Measurements from ENCODE around the gene PCP2. TPM values are rescaled to one million over a fixed set of nuclear protein-coding genes. Genes with fewer than 3 reads are reported as not detected.

PCP2 gene
- polyA plus RNA-seq, 4 donors: 0.63 to 7.3 (median 2.3) TPM

DNA sequence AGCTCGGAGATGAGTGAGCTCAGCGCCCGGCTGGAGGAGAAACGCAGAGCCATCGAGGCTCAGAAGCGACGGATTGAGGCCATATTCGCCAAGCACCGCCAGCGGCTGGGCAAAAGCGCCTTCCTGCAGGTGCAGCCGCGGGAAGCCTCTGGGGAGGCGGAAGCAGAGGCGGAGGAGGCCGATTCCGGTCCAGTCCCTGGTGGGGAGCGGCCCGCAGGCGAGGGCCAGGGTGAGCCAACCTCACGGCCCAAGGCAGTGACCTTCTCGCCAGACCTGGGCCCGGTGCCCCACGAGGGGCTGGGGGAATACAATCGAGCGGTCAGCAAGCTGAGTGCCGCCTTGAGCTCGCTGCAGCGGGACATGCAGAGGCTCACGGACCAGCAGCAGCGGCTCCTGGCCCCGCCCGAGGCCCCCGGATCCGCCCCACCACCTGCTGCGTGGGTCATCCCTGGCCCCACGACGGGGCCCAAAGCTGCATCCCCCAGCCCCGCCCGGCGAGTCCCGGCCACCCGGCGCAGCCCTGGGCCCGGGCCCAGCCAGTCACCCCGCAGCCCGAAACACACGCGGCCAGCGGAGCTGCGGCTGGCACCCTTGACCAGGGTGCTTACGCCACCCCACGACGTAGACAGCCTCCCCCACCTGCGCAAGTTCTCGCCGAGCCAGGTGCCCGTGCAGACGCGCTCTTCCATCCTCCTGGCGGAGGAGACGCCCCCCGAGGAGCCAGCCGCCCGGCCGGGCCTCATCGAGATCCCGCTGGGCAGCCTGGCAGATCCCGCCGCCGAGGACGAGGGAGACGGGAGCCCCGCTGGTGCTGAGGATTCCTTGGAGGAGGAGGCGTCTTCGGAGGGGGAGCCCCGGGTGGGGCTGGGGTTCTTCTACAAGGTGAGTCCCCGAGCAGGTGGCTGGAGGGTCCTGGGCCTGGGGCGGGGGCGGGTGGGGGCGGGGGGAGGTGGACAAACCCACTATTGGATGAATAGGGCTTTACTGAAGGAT is 20.9 kb downstream of the PCP2 start:
- Histone ChIP-seq H3K27me3 (ENCODE audit: control insufficient read depth in 3 of 3, insufficient read depth in 3 of 3, low read length in 3 of 3) (no peaks in the 10 kb centered on the region), H3K36me3 (ENCODE audit: control insufficient read depth in 3 of 3, insufficient read depth in 2 of 3, low read depth in 1 of 3, low read length in 3 of 3) (peaks cover 7 to 86% (median 26%) of the 10 kb centered on the region in 3 donors), H3K4me1 (ENCODE audit: control insufficient read depth in 3 of 3, insufficient read depth in 2 of 3, low read depth in 1 of 3, low read length in 2 of 3) (no peaks in the 10 kb centered on the region), H3K4me3 (ENCODE audit: low read depth in 1 of 3, low read length in 3 of 3) (no peak overlapping the region), H3K9me3 (ENCODE audit: control insufficient read depth in 2 of 2, insufficient read depth in 1 of 2, low read depth in 1 of 2, low read length in 1 of 2) (no peaks in the 10 kb centered on the region), H3K27ac (ENCODE audit: low read depth in 1 of 3, low read length in 2 of 3) (no peak overlapping the region)
- 91 to 93% (median 92%) methylated on average over 51 to 81 of the region's 81 CpGs for WGBS, 3 donors
- no peak for FAIRE-seq
- no peak for DNase-seq

GRCh38 chr19:7611541-7612279 is 21.8 kb downstream of the PCP2 start:
- Histone ChIP-seq H3K4me1 (ENCODE audit: control insufficient read depth in 3 of 3, insufficient read depth in 2 of 3, low read depth in 1 of 3, low read length in 2 of 3) (no peaks in the 10 kb centered on the region), H3K36me3 (ENCODE audit: control insufficient read depth in 3 of 3, insufficient read depth in 2 of 3, low read depth in 1 of 3, low read length in 3 of 3) (peaks cover 4 to 86% (median 24%) of the 10 kb centered on the region in 3 donors), H3K27ac (ENCODE audit: low read depth in 1 of 3, low read length in 2 of 3) (no peak overlapping the region), H3K4me3 (ENCODE audit: low read depth in 1 of 3, low read length in 3 of 3) (no peak overlapping the region), H3K9me3 (ENCODE audit: control insufficient read depth in 2 of 2, insufficient read depth in 1 of 2, low read depth in 1 of 2, low read length in 1 of 2) (no peaks in the 10 kb centered on the region), H3K27me3 (ENCODE audit: control insufficient read depth in 3 of 3, insufficient read depth in 3 of 3, low read length in 3 of 3) (no peaks in the 10 kb centered on the region)
- DNase-seq (no peak), FAIRE-seq (no peak)
- 86 to 97% (median 92%) methylated on average over 31 to 41 of the region's 41 CpGs for WGBS, 3 donors

- no peak overlapping the region for H3K4me3 ChIP-seq (ENCODE audit: low read depth in 1 of 3, low read length in 3 of 3)
- 85 to 91% (median 86%) methylated on average over 31 of the region's 31 CpGs for WGBS, 3 donors
- H3K27ac ChIP-seq (ENCODE audit: low read depth in 1 of 3, low read length in 2 of 3): no peak overlapping the region
- no peaks in the 10 kb centered on the region for H3K4me1 ChIP-seq (ENCODE audit: control insufficient read depth in 3 of 3, insufficient read depth in 2 of 3, low read depth in 1 of 3, low read length in 2 of 3)
- no peaks in the 10 kb centered on the region for H3K27me3 ChIP-seq (ENCODE audit: control insufficient read depth in 3 of 3, insufficient read depth in 3 of 3, low read length in 3 of 3)
- H3K9me3 ChIP-seq (ENCODE audit: control insufficient read depth in 2 of 2, insufficient read depth in 1 of 2, low read depth in 1 of 2, low read length in 1 of 2): no peaks in the 10 kb centered on the region
- FAIRE-seq (no peak), DNase-seq (no peak)
- H3K36me3 ChIP-seq (ENCODE audit: control insufficient read depth in 3 of 3, insufficient read depth in 2 of 3, low read depth in 1 of 3, low read length in 3 of 3): peaks cover 2 to 89% (median 27%) of the 10 kb centered on the region in 3 donors
Observed at GRCh38 chr19:7610491-7611240, 22.9 kb downstream of the PCP2 start.

- peaks cover 2 to 91% (median 19%) of the 10 kb centered on the region in 3 donors for H3K36me3 ChIP-seq (ENCODE audit: control insufficient read depth in 3 of 3, insufficient read depth in 2 of 3, low read depth in 1 of 3, low read length in 3 of 3)
- DNase-seq: no peak
- H3K4me3 ChIP-seq (ENCODE audit: low read depth in 1 of 3, low read length in 3 of 3): no peak overlapping the region
- H3K9me3 ChIP-seq (ENCODE audit: control insufficient read depth in 2 of 2, insufficient read depth in 1 of 2, low read depth in 1 of 2, low read length in 1 of 2): no peaks in the 10 kb centered on the region
- no peak for FAIRE-seq
- H3K27me3 ChIP-seq (ENCODE audit: control insufficient read depth in 3 of 3, insufficient read depth in 3 of 3, low read length in 3 of 3): no peaks in the 10 kb centered on the region
- H3K4me1 ChIP-seq (ENCODE audit: control insufficient read depth in 3 of 3, insufficient read depth in 2 of 3, low read depth in 1 of 3, low read length in 2 of 3): no peaks in the 10 kb centered on the region
- no peak overlapping the region for H3K27ac ChIP-seq (ENCODE audit: low read depth in 1 of 3, low read length in 2 of 3)
- 90 to 97% (median 96%) methylated on average over 24 to 25 of the region's 25 CpGs for WGBS, 3 donors
Observed at GRCh38 chr19:7607874-7608560, 25.5 kb downstream of the PCP2 start.

GRCh38 chr19:7607212-7607873 is 26.2 kb downstream of the PCP2 start:
- H3K27me3 ChIP-seq (ENCODE audit: control insufficient read depth in 3 of 3, insufficient read depth in 3 of 3, low read length in 3 of 3): no peaks in the 10 kb centered on the region
- H3K9me3 ChIP-seq (ENCODE audit: control insufficient read depth in 2 of 2, insufficient read depth in 1 of 2, low read depth in 1 of 2, low read length in 1 of 2): no peaks in the 10 kb centered on the region
- H3K36me3 ChIP-seq (ENCODE audit: control insufficient read depth in 3 of 3, insufficient read depth in 2 of 3, low read depth in 1 of 3, low read length in 3 of 3): peaks cover 2 to 87% (median 19%) of the 10 kb centered on the region in 3 donors
- no peaks in the 10 kb centered on the region for H3K4me1 ChIP-seq (ENCODE audit: control insufficient read depth in 3 of 3, insufficient read depth in 2 of 3, low read depth in 1 of 3, low read length in 2 of 3)
- H3K4me3 ChIP-seq (ENCODE audit: low read depth in 1 of 3, low read length in 3 of 3): no peak overlapping the region
- DNase-seq (no peak), FAIRE-seq (no peak)
- no peak overlapping the region for H3K27ac ChIP-seq (ENCODE audit: low read depth in 1 of 3, low read length in 2 of 3)
- 73 to 94% (median 88%) methylated on average over 9 to 10 of the region's 10 CpGs for WGBS, 3 donors

GRCh38 chr19:7606289-7606688 is 27.2 kb downstream of the PCP2 start:
- FAIRE-seq (no peak), DNase-seq (no peak)
- no peak overlapping the region for H3K4me3 ChIP-seq (ENCODE audit: low read depth in 1 of 3, low read length in 3 of 3)
- no peaks in the 10 kb centered on the region for H3K4me1 ChIP-seq (ENCODE audit: control insufficient read depth in 3 of 3, insufficient read depth in 2 of 3, low read depth in 1 of 3, low read length in 2 of 3)
- no peaks in the 10 kb centered on the region for H3K9me3 ChIP-seq (ENCODE audit: control insufficient read depth in 2 of 2, insufficient read depth in 1 of 2, low read depth in 1 of 2, low read length in 1 of 2)
- H3K27ac ChIP-seq (ENCODE audit: low read depth in 1 of 3, low read length in 2 of 3): no peak overlapping the region
- H3K36me3 ChIP-seq (ENCODE audit: control insufficient read depth in 3 of 3, insufficient read depth in 2 of 3, low read depth in 1 of 3, low read length in 3 of 3): peaks cover 1 to 80% (median 13%) of the 10 kb centered on the region in 3 donors
- 86 to 96% (median 94%) methylated on average over 17 of the region's 17 CpGs for WGBS, 3 donors
- no peaks in the 10 kb centered on the region for H3K27me3 ChIP-seq (ENCODE audit: control insufficient read depth in 3 of 3, insufficient read depth in 3 of 3, low read length in 3 of 3)

DNA sequence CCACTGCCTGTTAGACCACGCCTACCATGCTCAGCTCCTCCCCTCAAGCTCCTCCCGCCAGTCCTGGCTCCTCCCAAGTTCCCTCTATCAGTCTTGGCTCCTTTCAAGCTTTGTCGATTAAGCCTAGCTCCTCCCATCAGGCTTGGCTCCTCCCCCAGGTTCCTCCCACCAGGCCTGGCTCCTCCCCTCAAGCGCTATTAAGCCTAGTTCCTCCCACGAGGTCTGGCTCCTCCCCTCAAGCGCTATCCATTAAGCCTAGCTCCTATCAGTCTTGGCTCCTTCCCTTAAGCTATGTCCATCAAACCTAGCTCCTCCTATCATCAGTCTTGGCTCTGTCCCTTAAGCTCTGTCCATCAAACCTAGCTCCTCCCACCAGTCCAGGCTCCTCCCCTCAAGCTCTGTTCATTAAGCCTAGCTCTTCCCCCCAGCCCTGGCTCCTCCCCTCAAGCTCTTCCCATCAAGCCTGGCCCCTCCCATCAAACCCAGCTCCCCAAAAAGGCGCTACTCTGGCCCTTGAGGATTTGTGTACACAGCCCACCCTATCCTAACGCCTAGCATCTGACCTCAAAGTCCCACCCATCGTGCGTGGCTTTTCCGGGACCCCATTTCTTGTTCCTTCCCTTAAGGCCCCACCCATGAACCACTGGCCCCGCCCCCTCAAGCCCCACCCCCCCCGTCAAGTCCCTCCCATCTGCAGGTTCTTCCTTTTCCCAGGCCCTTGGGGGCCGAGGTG is 27.9 kb downstream of the PCP2 start:
- DNase-seq (peak in 1 of 2 donors; percentile 54), FAIRE-seq (no peak)
- H3K4me1 ChIP-seq (ENCODE audit: control insufficient read depth in 3 of 3, insufficient read depth in 2 of 3, low read depth in 1 of 3, low read length in 2 of 3): no peaks in the 10 kb centered on the region
- no peak overlapping the region for H3K4me3 ChIP-seq (ENCODE audit: low read depth in 1 of 3, low read length in 3 of 3)
- no peaks in the 10 kb centered on the region for H3K27me3 ChIP-seq (ENCODE audit: control insufficient read depth in 3 of 3, insufficient read depth in 3 of 3, low read length in 3 of 3)
- H3K9me3 ChIP-seq (ENCODE audit: control insufficient read depth in 2 of 2, insufficient read depth in 1 of 2, low read depth in 1 of 2, low read length in 1 of 2): no peaks in the 10 kb centered on the region
- H3K27ac ChIP-seq (ENCODE audit: low read depth in 1 of 3, low read length in 2 of 3): no peak overlapping the region
- 74 to 78% (median 74%) methylated on average over 14 of the region's 14 CpGs for WGBS, 3 donors
- peaks cover 0 to 75% (median 10%) of the 10 kb centered on the region in 3 donors for H3K36me3 ChIP-seq (ENCODE audit: control insufficient read depth in 3 of 3, insufficient read depth in 2 of 3, low read depth in 1 of 3, low read length in 3 of 3)

Data from small intestine (tissue), 7 donors.